Left forelimb (tissue), 1 donor: ENCODE results near the gene SART1.
A peak's percentile ranks its signal among the peaks of the same experiment; 100 is the strongest.
"Not testable (repeated sequence)": the region's sequence is repeated elsewhere in the genome, so short reads cannot be mapped to it uniquely, and the experiment has no call there.

Source experiments
- DNase-seq: peaks from one replicate; pipeline ENCODE4 v3.0.0-alpha.2; 2018; ENCODE audit warnings: low spot score

SART1 gene

GRCh38 chr11:66015454-66015881, 53.9 kb downstream of the SART1 start:
- no peak for DNase-seq

DNA sequence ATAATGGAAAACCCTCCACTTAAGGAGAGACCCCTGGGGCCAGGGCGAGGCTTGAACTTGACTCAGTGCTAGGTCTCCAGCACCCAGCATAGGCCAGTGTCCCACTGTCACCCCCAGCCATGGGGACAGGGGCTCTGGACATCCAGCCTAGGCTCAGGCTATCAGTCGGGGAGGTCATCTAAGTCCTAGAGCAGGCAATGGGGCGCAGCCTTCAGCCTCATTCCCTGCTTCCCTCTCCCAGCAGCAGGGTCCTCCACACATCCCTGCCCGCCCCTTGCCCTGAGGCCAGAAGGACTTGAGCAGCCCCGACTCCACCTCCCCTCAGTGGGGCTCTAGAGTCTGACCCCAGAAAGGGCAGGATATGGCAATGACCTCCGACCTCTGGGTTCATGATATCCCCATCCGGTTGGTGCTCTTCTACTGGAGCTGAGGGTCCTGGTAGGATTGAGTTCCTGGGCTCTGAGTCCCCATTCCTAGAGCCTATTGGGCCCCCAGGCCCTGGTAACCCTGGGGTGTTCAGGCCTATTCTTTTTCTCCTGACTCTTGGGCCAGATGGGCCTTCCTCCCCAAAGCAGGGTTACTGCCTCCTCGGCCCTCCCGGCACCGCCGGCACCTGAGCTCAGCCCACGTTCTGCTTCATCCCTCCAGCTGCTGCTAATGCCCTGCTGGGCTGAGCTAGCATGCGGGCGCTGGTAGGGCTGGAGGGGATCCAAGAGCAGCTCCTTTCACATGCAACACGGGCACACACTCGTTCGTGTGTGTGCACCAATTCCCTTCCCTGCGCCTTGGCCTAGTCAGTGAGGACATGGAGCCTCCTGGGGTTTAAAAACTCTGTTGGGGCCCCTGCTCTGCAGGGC, 54.6 kb downstream of the SART1 start:
- DNase-seq: no peak

- DNase-seq: no peak
These were observed 55.3 kb downstream of the SART1 start for GRCh38 chr11:66016793-66017177.

- no peak for DNase-seq
These were observed 55.8 kb downstream of the SART1 start for GRCh38 chr11:66017321-66017720.

DNA sequence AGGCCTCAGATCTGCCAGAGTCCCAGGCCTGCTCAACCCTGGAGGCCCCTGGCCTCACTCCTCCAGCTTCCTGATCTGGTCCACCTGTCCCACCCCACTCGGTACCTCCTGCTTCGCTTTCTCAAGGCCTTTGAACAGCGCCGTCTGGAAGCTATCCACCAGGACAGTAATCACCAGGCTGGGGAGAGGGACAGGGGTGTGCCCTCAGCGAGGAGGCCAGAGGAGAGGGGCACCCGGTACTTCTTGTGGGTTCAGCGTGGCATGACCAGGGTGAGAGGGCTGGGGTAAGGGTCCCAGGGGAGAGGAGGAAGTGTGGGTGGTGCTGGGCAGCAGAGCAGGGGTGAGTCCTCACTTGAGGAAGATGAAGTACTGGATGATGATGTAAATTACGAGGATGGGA, 58.7 kb downstream of the SART1 start:
- no peak for DNase-seq

DNA sequence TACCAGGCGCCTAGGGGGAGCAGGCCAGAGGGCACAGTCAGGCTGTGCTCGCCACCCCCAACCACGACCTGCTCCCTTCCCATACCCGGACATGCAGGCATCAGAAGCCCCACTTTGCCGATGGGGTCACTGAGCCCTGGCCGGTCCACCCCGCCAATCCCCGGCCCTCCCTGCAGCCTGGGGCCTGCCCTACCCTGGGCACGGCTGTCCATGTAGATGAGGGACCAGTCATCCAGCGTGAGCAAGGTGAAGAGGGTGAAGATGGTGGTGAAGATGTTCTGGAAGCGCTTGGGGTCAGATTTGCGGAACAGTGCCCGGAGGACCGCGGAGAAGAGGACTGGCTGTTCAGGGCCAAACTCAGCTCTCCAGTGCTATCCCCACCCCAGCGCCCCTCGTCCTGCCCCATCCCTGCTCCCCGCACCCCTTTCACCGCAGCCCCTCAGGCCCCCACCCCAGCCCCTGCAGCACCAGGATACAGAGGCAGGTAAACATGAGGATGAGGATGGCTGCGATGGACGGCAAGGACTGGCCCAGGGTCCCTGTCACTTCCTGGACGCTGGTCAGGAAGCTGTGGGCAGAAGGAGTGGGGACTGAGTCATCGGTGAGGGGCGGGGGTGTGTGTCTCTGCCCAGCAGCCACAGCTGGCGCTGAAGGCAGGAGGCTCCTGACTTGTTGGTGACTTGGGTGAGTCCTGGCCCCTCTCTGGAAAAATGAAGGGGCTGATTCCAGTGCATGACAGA, 59.3 kb downstream of the SART1 start:
- DNase-seq: no peak

GRCh38 chr11:66022401-66023185, 61.1 kb downstream of the SART1 start:
- peak; percentile 80 for DNase-seq

GRCh38 chr11:66023186-66023440, 61.6 kb downstream of the SART1 start:
- not testable (repeated sequence) for DNase-seq

GRCh38 chr11:66026017-66026529, 64.5 kb downstream of the SART1 start, which contains the start of gene CATSPER1:
TSS of gene CATSPER1 (minus strand) at chr11:66026479. CDS start at chr11:66026379, 100 bp downstream.
- DNase-seq: no peak
